Uterus (tissue), 2 donors: Measurements from ENCODE around the gene SKAP2.

Experiments used
- CTCF ChIP-seq, 4 experiments: fragments of 200-600 bp in 2 of 4; fragments of 450-650 bp in 2 of 4; sonication (generic) in 2 of 4; IDR thresholded peaks; one replicate each; pipeline ENCODE4 v1.5.1; 2016 to 2019; ENCODE audit warnings: antibody characterized with exemption in 4 of 4, mild to moderate bottlenecking in 2 of 4, moderate library complexity in 1 of 4
- POLR2A ChIP-seq, 2 donors: fragments of 450-650 bp; IDR thresholded peaks; one replicate each; pipeline ENCODE4 v1.6.1; 2016; ENCODE audit warnings: antibody characterized with exemption in 2 of 2, mild to moderate bottlenecking in 1 of 2, moderate library complexity in 1 of 2

GRCh38 chr7:26724795-26725194 lies 139.6 kb downstream of the SKAP2 start:
- TF ChIP-seq CTCF (IDR thresholded peaks at IDR 0.05) (no peak), POLR2A (IDR thresholded peaks at IDR 0.05) (no peak)
